Spinal cord (tissue), 10 donors: ENCODE measurements around the gene DIO1. TPM values are rescaled to one million over a fixed set of nuclear protein-coding genes. Genes with fewer than 3 reads are reported as not detected.
A peak's percentile ranks its signal among the peaks of the same experiment; 100 is the strongest.

Experiments
- DNase-seq, 6 donors: peaks; one replicate each; pipeline versions ENCODE4 v3.0.0 to v3.0.0-alpha.2; 2013 to 2015; ENCODE audit warnings: low spot score in 6 of 6, low read depth in 4 of 6
- H3K27ac ChIP-seq: one replicate; pipeline ENCODE4 v1.5.1; 2013; ENCODE audit warnings: low read depth, low read length, control low read depth
- H3K27me3 ChIP-seq: one replicate; pipeline ENCODE4 v1.6.1; 2013; ENCODE audit warnings: low read length; ENCODE audit not compliant: control insufficient read depth, insufficient read depth
- H3K36me3 ChIP-seq: one replicate; pipeline ENCODE4 v1.6.1; 2013; ENCODE audit warnings: low read length; ENCODE audit not compliant: control insufficient read depth, insufficient read depth
- H3K4me1 ChIP-seq: one replicate; pipeline ENCODE4 v1.6.1; 2013; ENCODE audit warnings: low read length; ENCODE audit not compliant: control insufficient read depth, insufficient read depth
- H3K4me3 ChIP-seq: one replicate; pipeline ENCODE4 v1.5.1; 2013; ENCODE audit warnings: low read depth, low read length, control low read depth
- H3K9me3 ChIP-seq: one replicate; pipeline ENCODE4 v1.6.1; 2013; ENCODE audit warnings: low read length; ENCODE audit not compliant: control insufficient read depth, insufficient read depth
- WGBS: methylation state at CpG from one replicate; pipeline ENCODE4 v1.1.5; 2013; ENCODE audit warnings: missing lambda C conversion rate; ENCODE audit not compliant: insufficient coverage; 5-methylcytosine and 5-hydroxymethylcytosine counted together
- polyA plus RNA-seq, 2 donors: library from polyadenylated mRNA; unstranded; fragments of 120-200 nt; gene quantifications; one replicate each; pipeline ENCODE4 v1.2.1, GENCODE V29; 2013; ENCODE audit not compliant: insufficient read length in 2 of 2
- total RNA-seq, 2 donors: library from RNA; depleted of rRNA in 1 of 2; stranded (reverse); fragments of 120-200 nt in 1 of 2; fragments of >200 nt in 1 of 2; gene quantifications; one replicate each; pipeline versions ENCODE4 v1.2.3 to v1.2.4, GENCODE V29; 2013 to 2014
- donor health status: healthy.

The DIO1 gene
- total and polyA plus RNA-seq, 4 donors = 0.11 to 0.57 TPM; not detected in 2

GRCh38 chr1:53946252-53947171, 52.5 kb downstream of the DIO1 start, which contains the start of gene LRRC42:
LRRC42 (plus strand) TSS chr1:53946350; CDS start chr1:53952000, 5,650 bp downstream.
- H3K27me3 ChIP-seq = no peaks in the 10 kb centered on the region
- peak within 1 kb of the TSS; percentile 92 for H3K27ac ChIP-seq
- H3K36me3 ChIP-seq = peaks cover 2% of the 10 kb centered on the region
- peaks cover 26% of the 10 kb centered on the region for H3K4me1 ChIP-seq
- no peaks in the 10 kb centered on the region for H3K9me3 ChIP-seq
- under 1% methylated on average over 45 of the region's 58 CpGs for WGBS
- DNase-seq = peak in 2 of 6 donors; percentile 74 to 78
- peak within 1 kb of the TSS; percentile 94 for H3K4me3 ChIP-seq

GRCh38 chr1:53947172-53947907, 53.4 kb downstream of the DIO1 start:
- Histone ChIP-seq H3K4me3 (peak overlapping the region; percentile 94), H3K9me3 (no peaks in the 10 kb centered on the region), H3K27me3 (no peaks in the 10 kb centered on the region), H3K36me3 (peaks cover 7% of the 10 kb centered on the region), H3K27ac (peak overlapping the region; percentile 67), H3K4me1 (peaks cover 26% of the 10 kb centered on the region)
- 35% methylated on average over 4 of the region's 6 CpGs for WGBS
- DNase-seq = no peak

- Histone ChIP-seq H3K27ac (no peak overlapping the region), H3K9me3 (no peaks in the 10 kb centered on the region), H3K27me3 (no peaks in the 10 kb centered on the region), H3K36me3 (peaks cover 8% of the 10 kb centered on the region), H3K4me3 (no peak overlapping the region), H3K4me1 (peaks cover 26% of the 10 kb centered on the region)
- WGBS = no CpG with 5 or more reads among the region's 5 CpGs
- DNase-seq = no peak
Measured at GRCh38 chr1:53948291-53948690, 54.3 kb downstream of the DIO1 start.

DNA sequence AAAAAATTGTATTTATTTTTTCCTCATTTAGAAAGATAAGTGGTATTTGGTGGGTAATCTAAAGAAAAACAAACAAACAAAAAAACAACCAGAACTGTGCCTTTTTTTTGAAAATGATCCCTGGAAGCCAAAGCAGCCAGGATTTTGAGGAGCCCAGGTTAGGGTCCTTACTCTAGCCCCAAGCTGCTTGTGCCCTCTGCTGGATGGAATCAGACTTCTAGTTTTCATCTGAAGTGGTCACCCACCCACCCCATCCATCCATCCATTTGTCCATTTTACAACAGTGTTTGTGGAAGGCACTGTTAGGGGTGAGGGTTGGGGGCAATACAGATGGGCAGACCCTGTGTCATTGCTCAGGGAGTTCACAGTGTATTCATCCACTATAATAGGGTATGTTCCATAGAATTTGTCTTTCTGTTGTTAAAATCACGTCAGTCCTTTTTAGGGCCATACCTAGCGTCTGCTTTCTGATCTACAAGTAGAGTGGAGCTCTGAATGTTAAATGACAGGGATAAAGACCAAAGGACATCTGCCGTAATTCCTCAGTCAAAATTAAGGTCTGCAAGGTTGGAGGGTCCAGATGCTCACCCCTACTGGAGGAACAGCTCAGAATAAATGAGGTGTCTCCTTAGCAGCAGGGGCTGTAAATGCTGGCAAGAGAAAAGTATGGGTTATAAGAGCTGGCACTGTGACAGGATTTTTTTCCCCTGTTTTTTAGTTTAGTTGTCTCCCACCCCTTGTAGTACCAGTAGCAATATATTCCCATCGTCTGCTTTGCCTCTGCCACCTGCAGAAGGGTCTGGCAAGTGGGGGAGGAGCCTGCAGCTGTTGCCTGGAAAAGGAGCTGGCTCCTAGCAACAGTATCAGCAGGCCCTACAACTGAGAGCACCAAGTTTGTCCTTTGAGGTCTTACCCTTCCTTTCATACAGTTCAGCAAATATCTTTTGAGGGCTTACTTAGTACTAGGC, 55.3 kb downstream of the DIO1 start:
- Histone ChIP-seq H3K36me3 (peaks cover 9% of the 10 kb centered on the region), H3K4me3 (no peak overlapping the region), H3K27me3 (no peaks in the 10 kb centered on the region), H3K27ac (no peak overlapping the region), H3K4me1 (peaks cover 19% of the 10 kb centered on the region), H3K9me3 (no peaks in the 10 kb centered on the region)
- peak in 4 of 6 donors; percentile 13 to 79 (median 52) for DNase-seq
- 45% methylated on average over 3 of the region's 4 CpGs for WGBS

DNA sequence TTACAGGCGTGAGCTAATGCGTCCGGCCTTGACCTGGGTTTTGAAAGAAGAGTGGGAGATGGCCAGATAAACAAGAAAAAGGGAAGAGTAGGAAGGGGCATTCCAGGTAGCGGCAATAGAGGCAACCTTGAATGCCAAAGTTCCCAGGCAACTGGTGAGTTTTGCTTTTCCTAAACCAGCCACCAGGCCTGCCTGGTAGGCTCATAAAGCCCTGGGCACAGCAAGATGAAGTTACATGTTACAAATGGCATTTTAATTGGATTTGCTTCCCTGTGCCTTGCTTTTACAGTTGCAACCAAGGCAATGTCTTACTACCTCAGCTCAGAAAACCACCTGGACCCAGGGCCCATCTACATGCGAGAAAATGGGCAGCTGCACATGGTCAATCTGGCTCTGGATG, 57.7 kb downstream of the DIO1 start:
- Histone ChIP-seq H3K4me3 (no peak overlapping the region), H3K36me3 (peaks cover 15% of the 10 kb centered on the region), H3K9me3 (no peaks in the 10 kb centered on the region), H3K27ac (no peak overlapping the region), H3K27me3 (no peaks in the 10 kb centered on the region), H3K4me1 (peaks cover 11% of the 10 kb centered on the region)
- 87% methylated on average over 5 of the region's 5 CpGs for WGBS
- DNase-seq = no peak

- no peak overlapping the region for H3K27ac ChIP-seq
- no peak for DNase-seq
- whole genome bisulfite sequencing = no CpG with 5 or more reads among the region's 2 CpGs
- no peaks in the 10 kb centered on the region for H3K27me3 ChIP-seq
- peaks cover 25% of the 10 kb centered on the region for H3K36me3 ChIP-seq
- H3K4me3 ChIP-seq = no peak overlapping the region
- H3K4me1 ChIP-seq = peaks cover 5% of the 10 kb centered on the region
- H3K9me3 ChIP-seq = no peaks in the 10 kb centered on the region
Measured at GRCh38 chr1:53954128-53954527, 60.1 kb downstream of the DIO1 start.

GRCh38 chr1:53956308-53957168, 62.6 kb downstream of the DIO1 start:
- Histone ChIP-seq H3K4me3 (no peak overlapping the region), H3K36me3 (peaks cover 30% of the 10 kb centered on the region), H3K9me3 (no peaks in the 10 kb centered on the region), H3K27ac (peak overlapping the region; percentile 43), H3K4me1 (no peaks in the 10 kb centered on the region), H3K27me3 (no peaks in the 10 kb centered on the region)
- no peak for DNase-seq
- 100% methylated on average over 1 of the region's 3 CpGs for WGBS

- peak overlapping the region; percentile 43 for H3K27ac ChIP-seq
- H3K9me3 ChIP-seq = no peaks in the 10 kb centered on the region
- no peak for DNase-seq
- no peaks in the 10 kb centered on the region for H3K27me3 ChIP-seq
- 55% methylated on average over 2 of the region's 3 CpGs for WGBS
- H3K4me1 ChIP-seq = no peaks in the 10 kb centered on the region
- H3K36me3 ChIP-seq = peaks cover 25% of the 10 kb centered on the region
- no peak overlapping the region for H3K4me3 ChIP-seq
Measured at GRCh38 chr1:53957194-53957818, 63.3 kb downstream of the DIO1 start.
